B cell (primary cell): ENCODE measurements around the gene FBN2. TPM values are rescaled to one million over a fixed set of nuclear protein-coding genes. Genes with fewer than 3 reads are reported as not detected.

Experiments used
- ATAC-seq: fragments of 200-7000 bp; cut with Tn5 transposase; one replicate; pipeline ENCODE4 v1.10.0; 2021; ENCODE audit warnings: low read depth, mild to moderate bottlenecking, moderate number of reproducible peaks, moderate library complexity
- CTCF ChIA-PET: fragments of 350-600 bp; sonication (Branson Sonifier 250); formaldehyde crosslinking; loops from one replicate; lab custom pipeline; 2021; ENCODE audit warnings: antibody characterized with exemption, inconsistent platforms; lab: Charles Lee
- POLR2A ChIA-PET: fragments of 350-600 bp; sonication (Branson Sonifier 250); formaldehyde crosslinking; loops from one replicate; lab custom pipeline; 2021; ENCODE audit warnings: antibody characterized with exemption; lab: Charles Lee
- DNase-seq: peaks from one replicate; pipeline ENCODE4 v3.0.0; 2013
- H2AFZ ChIP-seq: 2 replicates; pipeline ENCODE4 v1.6.1; 2012; ENCODE audit warnings: mild to moderate bottlenecking, low read depth, low read length; ENCODE audit not compliant: insufficient read depth, poor library complexity, severe bottlenecking
- H3K27ac ChIP-seq, 2 donors: 1 replicate in 1 of 2; 2 replicates in 1 of 2; pipeline ENCODE4 v1.5.1; 2012 to 2013; ENCODE audit warnings: low read length in 2 of 2, mild to moderate bottlenecking in 2 of 2, moderate library complexity in 1 of 2
- H3K27me3 ChIP-seq, 4 experiments: fragments of 200-600 bp in 1 of 4; sonication (generic) in 1 of 4; replicated peaks in 1 of 4; 1 replicate in 2 of 4; 2 replicates in 2 of 4; pipeline versions ENCODE4 v1.6.1 to v1.7.0; 2013 to 2016; ENCODE audit warnings: low read length in 3 of 4, mild to moderate bottlenecking in 2 of 4, mixed read lengths in 1 of 4, moderate library complexity in 1 of 4; ENCODE audit not compliant: insufficient read depth in 4 of 4, control insufficient read depth in 3 of 4; ENCODE audit errors: control extremely low read depth in 1 of 4
- H3K36me3 ChIP-seq, 2 experiments: replicated peaks in 1 of 2; 1 replicate in 1 of 2; 2 replicates in 1 of 2; pipeline versions ENCODE4 v1.6.1 to v1.7.1; 2013; ENCODE audit warnings: low read length in 1 of 2; ENCODE audit not compliant: insufficient read depth in 2 of 2, control insufficient read depth in 1 of 2; ENCODE audit errors: control extremely low read depth in 1 of 2, extremely low read depth in 1 of 2
- H3K4me1 ChIP-seq, 2 donors: fragments of 200-600 bp in 1 of 2; sonication (generic) in 1 of 2; 1 replicate in 1 of 2; 2 replicates in 1 of 2; pipeline versions ENCODE4 v1.5.1 to v1.6.1; 2013 to 2017; ENCODE audit warnings: low read length in 2 of 2; ENCODE audit not compliant: control insufficient read depth in 2 of 2, insufficient read depth in 2 of 2
- H3K4me2 ChIP-seq: replicated peaks from 2 replicates; pipeline ENCODE3; 2012; ENCODE audit warnings: mild to moderate bottlenecking, low read depth, low read length; ENCODE audit not compliant: poor library complexity, severe bottlenecking
- H3K4me3 ChIP-seq, 5 experiments: fragments of 200-600 bp in 1 of 5; sonication (generic) in 1 of 5; 1 replicate in 3 of 5; 2 replicates in 2 of 5; pipeline versions ENCODE4 v1.5.1 to v1.7.0; 2011 to 2016; ENCODE audit warnings: low read length in 4 of 5, mild to moderate bottlenecking in 4 of 5, low read depth in 2 of 5, control low read depth in 1 of 5, moderate library complexity in 1 of 5; ENCODE audit not compliant: insufficient read depth in 1 of 5; ENCODE audit errors: control extremely low read depth in 1 of 5, extremely low read depth in 1 of 5
- H3K79me2 ChIP-seq: fragments of 200-600 bp; sonication (generic); one replicate; pipeline ENCODE4 v1.6.0; 2016; ENCODE audit warnings: low read length; ENCODE audit not compliant: control insufficient read depth, insufficient read depth
- H3K9ac ChIP-seq: fragments of 200-600 bp; sonication (generic); 2 replicates; pipeline ENCODE4 v1.6.1; 2017; ENCODE audit warnings: mild to moderate bottlenecking, low read length, moderate library complexity
- H3K9me3 ChIP-seq, 3 donors: one replicate each; pipeline versions ENCODE4 v1.6.1 to v1.7.1; 2013; ENCODE audit warnings: low read length in 2 of 3; ENCODE audit not compliant: control insufficient read depth in 2 of 3, insufficient read depth in 1 of 3; ENCODE audit errors: control extremely low read depth in 1 of 3
- H4K20me1 ChIP-seq: 2 replicates; pipeline ENCODE4 v1.6.0; 2012; ENCODE audit warnings: mild to moderate bottlenecking, low read length; ENCODE audit not compliant: insufficient read depth, control insufficient read depth, poor library complexity, severe bottlenecking
- H3K27ac Mint-ChIP-seq: one replicate; pipeline ENCODE4 v1.8.0; 2021; ENCODE audit warnings: mixed read lengths
- H3K27me3 Mint-ChIP-seq: one replicate; pipeline ENCODE4 v1.8.0; 2021; ENCODE audit warnings: mixed read lengths
- H3K4me1 Mint-ChIP-seq: one replicate; pipeline ENCODE4 v1.8.0; 2021; ENCODE audit warnings: mixed read lengths
- H3K4me3 Mint-ChIP-seq: one replicate; pipeline ENCODE4 v1.8.0; 2021; ENCODE audit warnings: mixed read lengths
- H3K9me3 Mint-ChIP-seq: one replicate; pipeline ENCODE4 v1.8.0; 2022; ENCODE audit warnings: mixed read lengths; ENCODE audit not compliant: insufficient read depth
- EZH2 ChIP-seq: IDR thresholded peaks from 2 replicates; pipeline ENCODE4 v1.6.1; 2012; ENCODE audit warnings: borderline replicate concordance, low read depth, mild to moderate bottlenecking, moderate library complexity, low read length; ENCODE audit not compliant: insufficient read depth, poor library complexity, severe bottlenecking
- WGBS: methylation state at CpG from one replicate; pipeline ENCODE4 v1.1.5; 2013; ENCODE audit warnings: missing lambda C conversion rate; ENCODE audit not compliant: insufficient coverage; 5-methylcytosine and 5-hydroxymethylcytosine counted together
- intact Hi-C: fragments of 100-400 bp; cut with micrococcal nuclease; formaldehyde crosslinking; loops from one replicate; pipeline ENCODE4 v1.10.0; 2022
- polyA plus RNA-seq: library from polyadenylated mRNA; depleted of rRNA; stranded (reverse); fragments of >200 nt; gene quantifications from 2 replicates; pipeline ENCODE4 v1.2.3, GENCODE V29; 2012
- total RNA-seq, 2 donors: library from RNA; stranded (reverse); fragments of 120-200 nt in 1 of 2; gene quantifications; 1 replicate in 1 of 2; 2 replicates in 1 of 2; pipeline versions ENCODE4 v1.2.3 to v1.2.4, GENCODE V29; 2013 to 2022
- TF ChIP-seq, protein P1 (sequence below): fragments of 200-600 bp; IDR thresholded peaks from one replicate; pipeline ENCODE4 v1.8.0; 2022; ENCODE audit warnings: antibody characterized with exemption, mild to moderate bottlenecking

The FBN2 gene
- total and polyA plus RNA-seq, 2 donors (not counting 1 experiment from before 2014, with no cell fraction given), result 0.03 TPM; not detected in 1

GRCh38 chr5:128399111-128399510, 138.9 kb downstream of the FBN2 start:
- Histone ChIP-seq H3K79me2 (no peaks in the 10 kb centered on the region), H3K9me3 (no peaks in the 10 kb centered on the region), H4K20me1 (no peaks in the 10 kb centered on the region), H3K4me3 (no peak overlapping the region), H3K4me1 (no peaks in the 10 kb centered on the region), H3K27me3 (no peaks in the 10 kb centered on the region), H3K36me3 (no peaks in the 10 kb centered on the region), H2AFZ (no peak overlapping the region), H3K27ac (no peak overlapping the region), H3K4me2 (no peak overlapping the region), H3K9ac (no peak overlapping the region)
- CTCF ChIA-PET, result no interaction called here
- DNase-seq, result no peak
- no peaks in the 10 kb centered on the region for H3K27me3 Mint-ChIP-seq
- H3K4me1 Mint-ChIP-seq, result no peaks in the 10 kb centered on the region
- TF ChIP-seq EZH2, result no peak
- TF ChIP-seq, protein P1, sequence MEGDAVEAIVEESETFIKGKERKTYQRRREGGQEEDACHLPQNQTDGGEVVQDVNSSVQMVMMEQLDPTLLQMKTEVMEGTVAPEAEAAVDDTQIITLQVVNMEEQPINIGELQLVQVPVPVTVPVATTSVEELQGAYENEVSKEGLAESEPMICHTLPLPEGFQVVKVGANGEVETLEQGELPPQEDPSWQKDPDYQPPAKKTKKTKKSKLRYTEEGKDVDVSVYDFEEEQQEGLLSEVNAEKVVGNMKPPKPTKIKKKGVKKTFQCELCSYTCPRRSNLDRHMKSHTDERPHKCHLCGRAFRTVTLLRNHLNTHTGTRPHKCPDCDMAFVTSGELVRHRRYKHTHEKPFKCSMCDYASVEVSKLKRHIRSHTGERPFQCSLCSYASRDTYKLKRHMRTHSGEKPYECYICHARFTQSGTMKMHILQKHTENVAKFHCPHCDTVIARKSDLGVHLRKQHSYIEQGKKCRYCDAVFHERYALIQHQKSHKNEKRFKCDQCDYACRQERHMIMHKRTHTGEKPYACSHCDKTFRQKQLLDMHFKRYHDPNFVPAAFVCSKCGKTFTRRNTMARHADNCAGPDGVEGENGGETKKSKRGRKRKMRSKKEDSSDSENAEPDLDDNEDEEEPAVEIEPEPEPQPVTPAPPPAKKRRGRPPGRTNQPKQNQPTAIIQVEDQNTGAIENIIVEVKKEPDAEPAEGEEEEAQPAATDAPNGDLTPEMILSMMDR, result no peak
- ATAC-seq, result no peak
- POLR2A ChIA-PET, result no interaction called here
- no peak overlapping the region for H3K4me3 Mint-ChIP-seq
- no peak overlapping the region for H3K27ac Mint-ChIP-seq
- no peaks in the 10 kb centered on the region for H3K9me3 Mint-ChIP-seq
- intact Hi-C loops, result no loop called here
- no CpG with 5 or more reads among the region's 1 CpG for WGBS

GRCh38 chr5:128397876-128398275, 140.2 kb downstream of the FBN2 start:
- Histone ChIP-seq H3K27ac (no peak overlapping the region), H3K9ac (no peak overlapping the region), H3K79me2 (no peaks in the 10 kb centered on the region), H2AFZ (no peak overlapping the region), H3K4me1 (no peaks in the 10 kb centered on the region), H3K9me3 (no peaks in the 10 kb centered on the region), H3K27me3 (no peaks in the 10 kb centered on the region), H3K4me2 (no peak overlapping the region), H3K4me3 (no peak overlapping the region), H3K36me3 (no peaks in the 10 kb centered on the region), H4K20me1 (no peaks in the 10 kb centered on the region)
- ATAC-seq (no peak), DNase-seq (no peak)
- Mint-ChIP-seq H3K9me3 (no peaks in the 10 kb centered on the region), H3K27me3 (no peaks in the 10 kb centered on the region), H3K4me3 (no peak overlapping the region), H3K4me1 (no peaks in the 10 kb centered on the region), H3K27ac (no peak overlapping the region)
- ChIA-PET POLR2A (no interaction called here), CTCF (no interaction called here)
- TF ChIP-seq EZH2, result no peak
- intact Hi-C loops, result no loop called here
- WGBS, result no CpG with 5 or more reads among the region's 2 CpGs
